Uterus (tissue), 4 donors: ENCODE data around the gene ACTL6A. TPM values are rescaled to one million over a fixed set of nuclear protein-coding genes. Genes with fewer than 3 reads are reported as not detected.

ENCODE experiments used
- DNase-seq, 2 donors: peaks; one replicate each; pipeline ENCODE4 v3.0.0-alpha.2; 2019 to 2020
- H3K27ac ChIP-seq, 2 donors: fragments of 200-600 bp; sonication (generic); 1 replicate in 1 of 2; 2 replicates in 1 of 2; pipeline ENCODE4 v1.5.1; 2016 to 2018
- H3K27me3 ChIP-seq, 2 donors: fragments of 200-600 bp; sonication (generic); one replicate each; pipeline ENCODE4 v1.5.1; 2018 to 2019; ENCODE audit warnings: control low read depth in 1 of 2
- H3K36me3 ChIP-seq, 2 donors: fragments of 200-600 bp; sonication (generic); one replicate each; pipeline ENCODE4 v1.5.1; 2019; ENCODE audit warnings: control low read depth in 1 of 2
- H3K4me1 ChIP-seq, 2 donors: fragments of 200-600 bp; sonication (generic); one replicate each; pipeline ENCODE4 v1.5.1; 2018 to 2019; ENCODE audit warnings: control low read depth in 1 of 2
- H3K4me3 ChIP-seq, 2 donors: fragments of 200-600 bp; sonication (generic); 1 replicate in 1 of 2; 2 replicates in 1 of 2; pipeline ENCODE4 v1.5.1; 2018 to 2019; ENCODE audit warnings: mild to moderate bottlenecking in 1 of 2
- H3K9me3 ChIP-seq, 2 donors: fragments of 200-600 bp; sonication (generic); one replicate each; pipeline ENCODE4 v1.5.1; 2019; ENCODE audit warnings: control low read depth in 1 of 2
- POLR2A ChIP-seq, 2 donors: fragments of 450-650 bp; IDR thresholded peaks; one replicate each; pipeline ENCODE4 v1.6.1; 2016; ENCODE audit warnings: antibody characterized with exemption in 2 of 2, mild to moderate bottlenecking in 1 of 2, moderate library complexity in 1 of 2
- intact Hi-C: fragments of 100-400 bp; cut with DNase I; formaldehyde crosslinking; loops from one replicate; pipeline ENCODE4 v1.15.1; 2023; ENCODE audit warnings: low total_unique reads
- total RNA-seq, 4 donors: library from RNA; depleted of rRNA in 3 of 4; stranded (reverse); fragments of >200 nt in 3 of 4; gene quantifications; one replicate each; pipeline versions ENCODE4 v1.1.0 to v1.2.4, GENCODE V29; 2014 to 2023
- TF ChIP-seq, protein P1 (sequence below), 4 experiments: fragments of 200-600 bp in 2 of 4; fragments of 450-650 bp in 2 of 4; sonication (generic) in 2 of 4; IDR thresholded peaks; one replicate each; pipeline ENCODE4 v1.5.1; 2016 to 2019; ENCODE audit warnings: antibody characterized with exemption in 4 of 4, mild to moderate bottlenecking in 2 of 4, moderate library complexity in 1 of 4
- donor health status: DM: yes; HTN: yes; CAD: no.

Gene ACTL6A
- total RNA-seq, 4 donors from 2014 or later = 38.7 to 84.5 (median 51.2) TPM

DNA sequence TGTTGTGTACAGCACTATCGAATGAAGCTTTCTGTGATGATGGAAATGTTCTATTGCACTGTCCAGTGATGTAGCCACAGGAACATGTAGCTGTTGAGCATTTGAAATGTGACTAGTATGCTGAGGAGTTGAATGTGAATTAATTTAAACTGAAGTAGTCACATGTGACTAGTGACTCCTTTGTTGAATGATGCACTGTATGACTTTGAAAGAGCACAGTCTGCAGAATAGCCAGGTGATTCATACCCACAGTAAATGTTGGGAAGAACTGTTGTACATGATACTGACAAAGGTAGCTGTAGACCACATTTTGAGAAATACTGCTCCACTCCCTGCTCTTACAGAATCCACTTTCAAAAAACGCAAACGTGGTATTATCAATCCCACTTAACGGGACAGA, 34.0 kb upstream of the ACTL6A start:
- intact Hi-C loops = no loop called here
- H3K27ac ChIP-seq = no peak overlapping the region
- H3K4me1 ChIP-seq = no peaks in the 10 kb centered on the region
- no peaks in the 10 kb centered on the region for H3K36me3 ChIP-seq
- no peak overlapping the region for H3K4me3 ChIP-seq
- no peak for TF ChIP-seq POLR2A (IDR thresholded peaks at IDR 0.05)
- TF ChIP-seq, protein P1, sequence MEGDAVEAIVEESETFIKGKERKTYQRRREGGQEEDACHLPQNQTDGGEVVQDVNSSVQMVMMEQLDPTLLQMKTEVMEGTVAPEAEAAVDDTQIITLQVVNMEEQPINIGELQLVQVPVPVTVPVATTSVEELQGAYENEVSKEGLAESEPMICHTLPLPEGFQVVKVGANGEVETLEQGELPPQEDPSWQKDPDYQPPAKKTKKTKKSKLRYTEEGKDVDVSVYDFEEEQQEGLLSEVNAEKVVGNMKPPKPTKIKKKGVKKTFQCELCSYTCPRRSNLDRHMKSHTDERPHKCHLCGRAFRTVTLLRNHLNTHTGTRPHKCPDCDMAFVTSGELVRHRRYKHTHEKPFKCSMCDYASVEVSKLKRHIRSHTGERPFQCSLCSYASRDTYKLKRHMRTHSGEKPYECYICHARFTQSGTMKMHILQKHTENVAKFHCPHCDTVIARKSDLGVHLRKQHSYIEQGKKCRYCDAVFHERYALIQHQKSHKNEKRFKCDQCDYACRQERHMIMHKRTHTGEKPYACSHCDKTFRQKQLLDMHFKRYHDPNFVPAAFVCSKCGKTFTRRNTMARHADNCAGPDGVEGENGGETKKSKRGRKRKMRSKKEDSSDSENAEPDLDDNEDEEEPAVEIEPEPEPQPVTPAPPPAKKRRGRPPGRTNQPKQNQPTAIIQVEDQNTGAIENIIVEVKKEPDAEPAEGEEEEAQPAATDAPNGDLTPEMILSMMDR (IDR thresholded peaks at IDR 0.05) = no peak
- no peak for DNase-seq
- H3K27me3 ChIP-seq = no peaks in the 10 kb centered on the region
- no peaks in the 10 kb centered on the region for H3K9me3 ChIP-seq

DNA sequence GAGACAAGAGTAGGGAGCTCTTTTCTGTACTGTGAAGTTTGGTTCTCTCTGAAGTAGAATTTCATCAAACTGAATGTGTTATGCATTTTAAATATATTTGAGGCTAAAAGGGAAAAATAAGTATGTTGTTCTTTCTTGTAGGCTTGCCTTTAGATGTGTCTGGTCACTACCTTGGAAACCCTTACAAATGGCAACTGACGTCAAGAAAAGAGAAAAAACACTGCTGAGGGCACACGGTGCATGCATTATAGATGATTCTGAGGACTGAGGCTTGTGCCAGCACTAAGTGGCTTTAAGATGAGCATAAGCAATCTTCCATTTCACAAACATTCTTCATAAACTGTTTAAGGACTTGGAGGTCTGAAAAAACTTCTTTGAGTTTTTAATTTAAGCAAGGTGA, 31.1 kb upstream of the ACTL6A start:
- Histone ChIP-seq H3K27me3 (no peaks in the 10 kb centered on the region), H3K9me3 (no peaks in the 10 kb centered on the region), H3K4me1 (no peaks in the 10 kb centered on the region), H3K4me3 (no peak overlapping the region), H3K36me3 (no peaks in the 10 kb centered on the region), H3K27ac (no peak overlapping the region)
- intact Hi-C loops = no loop called here
- DNase-seq = no peak
- no peak for TF ChIP-seq POLR2A (IDR thresholded peaks at IDR 0.05)
- TF ChIP-seq, protein P1 (IDR thresholded peaks at IDR 0.05) = no peak

DNA sequence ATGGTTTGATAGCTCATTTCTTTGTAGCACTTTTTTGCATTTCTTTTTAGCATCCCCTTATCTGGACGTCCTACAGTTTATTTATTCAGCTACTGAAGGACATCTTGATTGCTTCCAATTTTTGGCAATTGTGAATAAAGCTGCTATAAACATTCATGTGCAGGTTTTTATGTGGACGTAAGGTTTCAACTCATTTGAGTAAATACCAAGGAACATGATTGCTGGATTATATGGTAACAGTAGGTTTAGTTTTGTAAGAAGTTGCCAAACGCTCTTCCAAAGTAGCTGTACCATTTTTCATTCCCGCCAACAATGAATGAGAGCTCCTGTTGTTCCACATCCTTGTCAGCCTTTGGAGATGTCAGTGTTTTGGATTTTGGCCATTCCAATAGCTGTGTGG, 29.5 kb upstream of the ACTL6A start:
- H3K9me3 ChIP-seq = no peaks in the 10 kb centered on the region
- no peak for DNase-seq
- intact Hi-C loops = no loop called here
- no peak for TF ChIP-seq POLR2A (IDR thresholded peaks at IDR 0.05)
- TF ChIP-seq, protein P1 (IDR thresholded peaks at IDR 0.05) = no peak
- no peaks in the 10 kb centered on the region for H3K36me3 ChIP-seq
- no peak overlapping the region for H3K4me3 ChIP-seq
- H3K27me3 ChIP-seq = no peaks in the 10 kb centered on the region
- H3K27ac ChIP-seq = no peak overlapping the region
- H3K4me1 ChIP-seq = no peaks in the 10 kb centered on the region

DNA sequence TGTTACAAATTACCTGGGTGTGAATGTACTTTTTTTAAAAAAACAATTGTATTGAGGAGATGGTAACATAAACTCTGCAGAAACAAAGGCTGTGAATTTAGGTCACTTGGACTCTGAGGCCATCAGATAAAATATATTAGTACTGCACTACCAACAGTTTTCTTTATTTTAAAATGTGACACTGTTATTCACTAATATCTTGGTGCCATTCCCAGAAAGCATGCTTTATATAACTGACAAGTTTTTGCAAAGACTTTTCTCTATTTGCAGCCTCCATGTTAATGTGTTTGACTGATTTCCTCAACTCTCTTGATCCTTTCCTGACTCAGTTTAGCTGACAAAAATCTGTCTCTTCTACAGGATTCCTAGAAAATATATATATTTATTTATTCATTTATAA, 26.5 kb upstream of the ACTL6A start:
- TF ChIP-seq, protein P1 (IDR thresholded peaks at IDR 0.05) = no peak
- no peak for TF ChIP-seq POLR2A (IDR thresholded peaks at IDR 0.05)

DNA sequence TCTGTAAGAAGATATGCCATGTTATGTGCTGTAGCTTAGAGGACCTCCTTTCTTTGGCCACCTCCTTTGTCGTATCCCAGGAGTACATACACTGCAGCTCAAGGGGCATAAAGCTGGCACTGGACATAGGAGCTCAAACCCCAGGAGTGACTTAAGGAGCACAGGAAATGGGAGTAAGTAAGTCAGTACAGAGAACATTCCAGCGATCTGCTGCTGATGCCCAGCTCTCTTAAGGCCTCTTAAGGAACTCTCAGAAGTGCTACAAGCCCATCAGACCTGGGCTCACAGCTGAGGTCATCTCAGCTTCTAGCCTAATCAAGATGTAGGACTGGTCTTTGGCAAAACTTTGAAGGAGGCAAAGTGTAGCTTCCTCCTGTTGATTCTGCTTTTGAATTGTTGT, 21.6 kb upstream of the ACTL6A start:
- no peaks in the 10 kb centered on the region for H3K27me3 ChIP-seq
- no peak overlapping the region for H3K27ac ChIP-seq
- intact Hi-C loops = no loop called here
- no peak for DNase-seq
- no peaks in the 10 kb centered on the region for H3K9me3 ChIP-seq
- TF ChIP-seq, protein P1 (IDR thresholded peaks at IDR 0.05) = no peak
- no peaks in the 10 kb centered on the region for H3K4me1 ChIP-seq
- no peak overlapping the region for H3K4me3 ChIP-seq
- H3K36me3 ChIP-seq = no peaks in the 10 kb centered on the region

More for the DNA sequence above, 26.5 kb upstream of the ACTL6A start:
- DNase-seq = no peak
- H3K4me1 ChIP-seq = no peaks in the 10 kb centered on the region
- no peaks in the 10 kb centered on the region for H3K9me3 ChIP-seq
- H3K27me3 ChIP-seq = no peaks in the 10 kb centered on the region
- no peak overlapping the region for H3K4me3 ChIP-seq
- H3K36me3 ChIP-seq = no peaks in the 10 kb centered on the region
- no peak overlapping the region for H3K27ac ChIP-seq
- intact Hi-C loops = no loop called here
